CD4-positive, alpha-beta T cell treated with Interleukin-1 beta for 1 hour (primary cell): ENCODE results near the gene ELOVL2.
"Not testable (repeated sequence)": the region's sequence is repeated elsewhere in the genome, so short reads cannot be mapped to it uniquely, and the experiment has no call there.

ENCODE experiments used
- DNase-seq, 2 donors: peaks; one replicate each; pipeline ENCODE4 v3.0.0-alpha.2; 2020 to 2022

Gene ELOVL2

GRCh38 chr6:11043961-11044711, at the start of gene ELOVL2:
Gene ELOVL2 (minus strand): TSS chr6:11044305. CDS start chr6:11044230, 75 bp downstream.
- DNase-seq: peak in 1 of 2 donors; percentile 13

GRCh38 chr6:11093376-11093625, 49.2 kb upstream of the ELOVL2 start:
- no peak for DNase-seq

DNA sequence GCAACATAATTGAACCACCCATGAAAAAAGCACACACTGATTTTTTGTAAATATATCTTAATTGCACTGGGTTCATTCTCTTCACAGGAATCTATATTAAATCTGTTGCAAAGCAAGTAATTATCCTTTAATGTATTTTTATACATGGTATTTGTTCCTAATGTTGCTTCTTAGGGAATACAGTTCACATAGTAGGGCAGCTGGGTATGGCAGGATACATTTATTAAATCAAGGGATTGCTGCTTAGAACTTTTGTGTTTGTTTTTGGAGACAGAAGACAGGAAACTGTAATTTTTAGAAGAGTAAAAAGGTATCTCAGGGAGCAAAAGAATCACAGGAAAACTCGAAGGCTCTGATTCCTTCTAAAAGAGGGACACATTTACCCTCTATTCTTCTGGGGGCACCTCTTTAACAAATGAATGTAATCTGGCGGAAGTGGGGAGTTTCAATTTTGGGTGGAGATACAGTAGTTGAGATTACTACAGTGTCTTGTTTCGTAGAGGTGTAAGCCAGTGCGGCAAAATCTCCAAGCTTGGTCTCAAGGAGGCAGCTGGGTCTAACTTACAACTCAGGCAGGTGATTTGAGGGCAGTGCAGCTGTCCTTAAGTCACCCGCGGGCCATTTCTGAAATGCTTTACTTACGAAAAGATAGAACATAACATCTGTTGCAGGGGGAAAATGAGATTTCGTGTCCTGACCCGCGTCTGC, 48.7 kb upstream of the ELOVL2 start:
- DNase-seq: peak in 1 of 2 donors; percentile 50

GRCh38 chr6:11091141-11091540, 47.0 kb upstream of the ELOVL2 start:
- not testable (repeated sequence) for DNase-seq

DNA sequence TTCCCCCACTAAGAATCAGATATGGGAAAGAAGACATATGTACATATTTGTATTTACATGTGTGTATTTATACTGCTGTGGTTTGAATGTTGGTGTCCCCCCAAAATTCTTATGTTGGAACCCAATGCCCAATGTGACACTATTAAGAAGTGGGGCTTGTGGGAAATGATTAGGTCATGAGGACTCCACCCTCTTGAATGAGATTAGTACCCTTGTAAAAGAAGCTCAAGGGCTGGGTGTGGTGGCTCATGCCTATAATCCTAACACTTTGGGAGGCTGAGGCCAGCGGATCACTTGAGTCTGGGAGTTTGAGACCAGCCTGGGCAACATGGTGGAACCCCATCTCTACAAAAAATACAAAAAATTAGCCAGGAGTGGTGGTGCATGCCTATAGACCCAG, 45.6 kb upstream of the ELOVL2 start:
- no peak for DNase-seq

GRCh38 chr6:11087141-11087812, 43.2 kb upstream of the ELOVL2 start:
- DNase-seq: not testable (repeated sequence)

GRCh38 chr6:11085758-11086435, 41.8 kb upstream of the ELOVL2 start:
- no peak for DNase-seq

- DNase-seq: no peak
Observed at GRCh38 chr6:11083956-11084355, 39.9 kb upstream of the ELOVL2 start.

- DNase-seq: no peak
Observed at GRCh38 chr6:11083491-11083890, 39.4 kb upstream of the ELOVL2 start.

DNA sequence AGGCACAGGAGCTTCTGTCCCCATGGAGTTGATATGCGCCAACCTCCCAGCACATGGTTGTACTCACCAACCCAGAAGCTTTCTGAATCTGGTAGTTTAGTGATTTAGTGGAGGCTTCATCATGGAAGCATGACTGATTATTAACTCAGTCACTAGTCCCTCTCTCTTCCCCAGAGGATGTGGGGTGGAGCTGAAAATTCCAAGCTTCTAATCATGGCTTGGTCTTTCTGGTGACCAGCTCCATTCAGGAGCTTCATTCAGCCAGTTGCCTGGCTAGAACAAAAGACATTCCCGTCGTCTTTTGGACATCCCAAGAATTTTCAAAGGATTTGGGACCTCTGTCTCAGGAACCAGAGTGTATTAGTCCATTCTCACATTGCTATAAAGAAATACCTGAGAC, 36.2 kb upstream of the ELOVL2 start:
- DNase-seq: no peak

DNA sequence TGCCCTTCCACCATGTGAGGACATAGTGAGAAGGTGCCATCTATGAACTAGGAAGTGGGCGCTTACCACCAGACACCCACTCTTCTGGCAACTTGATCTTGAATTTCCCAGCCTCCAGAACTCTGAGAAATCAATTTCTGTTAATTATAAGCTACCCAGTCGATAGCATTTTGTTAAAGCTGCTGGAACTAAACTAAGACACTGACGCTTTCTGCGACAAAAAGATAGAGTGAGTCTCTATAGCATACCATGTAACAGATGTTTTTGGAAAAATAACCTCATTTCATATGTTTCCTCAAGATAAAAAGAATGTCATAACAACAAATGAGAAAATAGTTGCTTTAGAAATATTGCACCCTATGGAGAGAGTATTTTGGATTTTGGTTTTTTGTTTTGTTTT, 34.2 kb upstream of the ELOVL2 start:
- no peak for DNase-seq

DNA sequence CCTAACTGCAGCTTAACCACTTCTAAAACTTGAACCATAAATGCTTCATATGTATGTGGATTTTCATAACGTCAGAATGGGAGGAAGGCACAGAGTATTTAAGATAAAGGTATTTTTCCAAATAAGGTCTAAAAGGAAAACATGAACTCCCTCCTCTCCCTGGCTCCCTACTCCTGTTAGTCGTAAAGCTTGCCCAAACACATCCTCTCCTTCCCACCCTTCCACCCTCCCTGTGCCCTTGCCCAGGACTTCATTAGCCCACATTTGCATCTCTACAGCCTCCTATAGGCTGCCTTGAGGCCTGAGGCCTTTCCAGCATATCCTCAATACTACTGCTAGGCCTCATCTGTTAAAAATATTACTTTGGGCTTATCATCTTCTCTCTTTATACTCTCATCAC, 32.4 kb upstream of the ELOVL2 start:
- DNase-seq: no peak

DNA sequence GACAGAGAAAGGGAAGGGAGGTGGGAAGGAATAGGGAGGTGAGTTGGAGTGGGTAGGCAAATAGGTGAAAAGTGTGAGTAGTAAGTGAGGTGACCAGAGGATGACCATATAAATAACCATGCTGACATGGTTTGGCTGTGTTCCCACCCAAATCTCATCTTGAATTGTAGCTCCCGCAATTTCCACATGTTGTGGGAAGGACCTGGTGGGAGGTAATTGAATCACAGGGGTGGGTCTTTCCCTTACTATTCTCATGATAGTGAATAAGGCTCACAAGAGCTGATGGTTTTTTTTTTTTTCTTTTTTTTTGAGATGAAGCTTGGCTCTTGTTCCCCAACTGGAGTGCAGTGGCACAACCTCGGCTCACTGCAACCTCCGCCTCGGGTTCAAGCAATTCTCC, 28.0 kb upstream of the ELOVL2 start:
- no peak for DNase-seq

DNA sequence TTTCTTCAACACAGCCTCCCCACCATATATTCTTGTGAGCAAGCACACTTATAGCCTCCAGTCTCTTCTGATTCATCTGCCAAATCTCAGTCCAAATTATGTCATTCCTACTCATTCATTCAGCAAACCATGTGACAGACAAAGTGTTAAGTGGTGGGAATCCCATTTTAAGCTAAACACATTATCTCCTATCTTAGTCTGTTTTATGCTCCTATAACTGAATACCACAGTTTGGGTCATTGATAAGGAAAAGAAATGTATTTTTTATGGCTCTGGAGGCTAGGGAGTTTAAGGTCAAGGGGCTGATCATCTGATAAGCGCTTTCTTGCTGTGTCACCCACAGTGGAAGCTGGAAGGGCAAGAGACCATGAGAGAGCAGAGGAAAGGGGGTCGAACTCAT, 25.7 kb upstream of the ELOVL2 start:
- DNase-seq: no peak

- no peak for DNase-seq
Observed at GRCh38 chr6:11067348-11067747, 23.2 kb upstream of the ELOVL2 start.

DNA sequence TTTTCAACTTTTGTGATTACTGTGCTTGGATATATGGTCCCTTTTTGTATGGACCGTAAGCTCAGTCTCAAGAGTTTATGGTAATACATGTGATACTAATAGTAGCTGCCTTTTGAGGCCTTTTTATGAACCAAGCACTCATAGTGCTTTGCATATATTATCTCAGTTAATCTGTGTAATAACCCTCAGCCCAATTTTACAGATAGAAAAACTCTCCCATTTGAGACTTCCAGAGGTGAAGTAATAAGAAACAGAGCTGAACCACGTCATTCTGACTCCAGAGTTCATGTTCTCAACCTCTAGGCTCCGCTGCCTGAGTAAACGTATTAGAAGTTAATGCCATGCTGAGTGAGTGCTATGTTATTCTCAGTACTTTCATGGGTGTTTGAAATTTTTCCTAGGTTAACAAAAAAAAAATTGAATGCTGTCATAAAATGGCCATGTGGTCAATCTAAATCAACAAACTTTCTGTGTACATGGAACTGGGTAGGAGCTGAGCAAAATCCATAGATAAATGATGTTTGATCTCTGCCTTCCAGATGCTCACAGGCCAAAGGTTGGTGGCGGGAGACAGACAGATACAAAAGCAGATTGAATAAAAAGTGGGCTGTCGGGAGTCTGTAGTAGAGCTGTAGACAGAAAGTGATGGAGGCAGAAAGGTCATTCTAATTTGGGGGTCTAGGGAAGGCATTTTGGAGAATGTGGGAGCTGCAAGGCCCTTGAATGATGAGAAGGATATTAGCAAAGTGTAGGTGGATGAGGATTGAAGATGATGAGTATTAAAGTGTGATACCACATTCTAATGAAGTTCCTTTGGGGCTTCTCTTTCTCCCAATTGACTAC, 22.6 kb upstream of the ELOVL2 start:
- DNase-seq: no peak

GRCh38 chr6:11065436-11066202, 21.5 kb upstream of the ELOVL2 start:
- DNase-seq: no peak

DNA sequence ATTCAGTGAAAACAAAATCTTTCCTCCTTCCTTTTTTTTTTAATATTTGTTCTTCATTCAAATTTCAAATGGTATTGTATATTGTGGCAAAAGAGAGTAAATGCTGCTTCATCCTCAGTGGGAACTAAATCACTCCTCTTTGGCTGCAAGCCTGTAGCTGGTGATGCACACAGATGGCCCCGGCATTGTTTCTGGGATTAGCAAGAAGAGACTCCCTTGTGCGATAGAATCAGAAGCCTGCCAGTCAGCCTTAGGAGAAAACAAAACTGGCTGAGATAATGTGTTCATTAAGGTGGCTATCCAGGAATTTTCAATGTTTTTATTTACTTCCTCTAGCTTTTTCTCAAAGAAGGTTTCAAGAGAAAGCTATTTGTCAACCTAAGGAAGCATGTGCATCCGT, 20.7 kb upstream of the ELOVL2 start:
- no peak for DNase-seq

DNA sequence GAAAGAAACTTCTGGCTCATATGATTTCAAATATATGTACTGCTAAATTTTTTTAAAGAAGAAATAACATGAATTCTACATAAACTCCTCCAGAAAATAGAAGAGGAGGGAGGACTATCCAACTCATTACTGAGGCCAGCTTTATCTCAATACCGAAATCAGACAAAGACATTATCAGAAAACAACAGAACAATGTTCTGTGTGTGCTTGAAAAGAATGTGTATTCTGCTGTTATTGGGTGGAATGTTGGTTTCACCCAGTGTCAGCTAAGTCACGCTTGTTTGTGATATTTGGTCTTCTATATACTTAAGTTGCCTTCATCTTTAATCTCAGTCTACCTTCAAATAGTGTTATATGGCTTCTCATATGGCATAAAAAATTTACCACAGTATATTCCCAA, 18.6 kb upstream of the ELOVL2 start:
- no peak for DNase-seq

- DNase-seq: no peak
Observed at GRCh38 chr6:11062083-11062482, 18.0 kb upstream of the ELOVL2 start.

DNA sequence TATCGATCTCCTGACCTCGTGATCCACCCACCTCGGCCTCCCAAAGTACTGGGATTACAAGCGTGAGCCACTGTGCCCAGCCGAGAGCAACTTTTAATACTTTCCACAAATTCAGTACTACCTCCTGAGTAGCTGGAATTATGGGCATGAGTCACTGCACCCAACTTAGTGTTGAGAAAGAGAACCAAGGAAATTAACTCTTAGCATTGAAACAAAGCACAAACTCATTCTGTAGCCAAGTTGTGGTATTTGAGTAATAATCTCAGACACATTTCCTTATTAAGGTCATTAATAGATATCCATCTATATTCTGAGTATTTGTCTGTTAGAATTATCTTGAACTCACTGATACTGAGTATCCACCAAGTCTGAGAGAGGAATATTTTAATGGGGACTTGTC, 14.3 kb upstream of the ELOVL2 start:
- DNase-seq: no peak

- DNase-seq: no peak
Observed at GRCh38 chr6:11056871-11057270, 12.8 kb upstream of the ELOVL2 start.
